Endothelial cell of umbilical vein (primary cell): ENCODE data around the gene ASF1A. TPM values are rescaled to one million over a fixed set of nuclear protein-coding genes. Genes with fewer than 3 reads are reported as not detected.

ENCODE experiments used
- BruUV-seq: library from RNA; stranded (reverse); fragments of 400-500 nt; replicated peaks from 2 replicates; lab custom pipeline; 2021; lab: Mats Ljungman, UMichigan
- CTCF ChIA-PET: fragments of 300-600, 350-600 bp; sonication (Branson Sonifier 250); formaldehyde crosslinking; loops from one replicate; lab custom pipeline; 2021; ENCODE audit warnings: antibody characterized with exemption, inconsistent platforms; lab: Charles Lee
- POLR2A ChIA-PET: fragments of 300-600, 350-600 bp; sonication (Branson Sonifier 250); formaldehyde crosslinking; loops from one replicate; lab custom pipeline; 2021; ENCODE audit warnings: antibody characterized with exemption, inconsistent platforms; lab: Charles Lee
- DNase-seq: peaks from one replicate; pipeline ENCODE4 v3.0.0-alpha.2; 2011; ENCODE audit warnings: low read depth, low spot score
- FAIRE-seq: peaks from 2 replicates; lab custom pipeline; 2011; peaks lifted over from hg19 to GRCh38; lab: Jason Lieb, UNC
- H2AFZ ChIP-seq: 2 replicates; pipeline ENCODE4 v1.6.0; 2012; ENCODE audit warnings: low read depth, low read length, control low read depth, inconsistent platforms
- H3K27ac ChIP-seq: 2 replicates; pipeline ENCODE4 v1.5.1; 2011; ENCODE audit warnings: low read depth, mild to moderate bottlenecking, control low read depth, low read length, moderate library complexity; ENCODE audit not compliant: insufficient read depth
- H3K27me3 ChIP-seq, 2 experiments: 2 replicates each; pipeline versions ENCODE4 v1.6.0 to v1.6.1; 2011; ENCODE audit warnings: low read length in 2 of 2, mixed read lengths in 1 of 2; ENCODE audit not compliant: control insufficient read depth in 2 of 2, insufficient read depth in 2 of 2
- H3K36me3 ChIP-seq, 2 experiments: 2 replicates in 1 of 2; 3 replicates in 1 of 2; pipeline ENCODE4 v1.5.1; 2011; ENCODE audit warnings: low read length in 2 of 2, mild to moderate bottlenecking in 1 of 2, moderate library complexity in 1 of 2; ENCODE audit not compliant: control insufficient read depth in 2 of 2, insufficient read depth in 2 of 2; ENCODE audit errors: extremely low read depth in 1 of 2
- H3K4me1 ChIP-seq: 3 replicates; pipeline ENCODE4 v1.5.1; 2011; ENCODE audit warnings: mild to moderate bottlenecking, low read length; ENCODE audit not compliant: control insufficient read depth, insufficient read depth; ENCODE audit errors: extremely low read depth
- H3K4me2 ChIP-seq: 2 replicates; pipeline ENCODE4 v1.6.1; 2011; ENCODE audit warnings: low read length, control low read depth, mixed read lengths; ENCODE audit not compliant: insufficient read depth
- H3K4me3 ChIP-seq, 3 experiments: fragments of 200-600 bp in 1 of 3; sonication (generic), shearing (Covaris generic) in 1 of 3; replicated peaks in 1 of 3; 2 replicates each; pipeline ENCODE4 v1.5.1; 2011 to 2016; ENCODE audit warnings: control low read depth in 3 of 3, low read length in 3 of 3, mild to moderate bottlenecking in 2 of 3, inconsistent platforms in 1 of 3, low read depth in 1 of 3, moderate library complexity in 1 of 3; ENCODE audit not compliant: insufficient read depth in 1 of 3
- H3K79me2 ChIP-seq: 2 replicates; pipeline ENCODE4 v1.6.0; 2012; ENCODE audit warnings: low read length, inconsistent platforms; ENCODE audit not compliant: control insufficient read depth, insufficient read depth
- H3K9ac ChIP-seq: replicated peaks from 2 replicates; pipeline ENCODE3; 2011; ENCODE audit warnings: low read length, control low read depth; ENCODE audit not compliant: insufficient read depth; ENCODE audit errors: extremely low read depth
- H3K9me1 ChIP-seq: replicated peaks from 3 replicates; pipeline ENCODE4 v1.6.0; 2011; ENCODE audit warnings: mild to moderate bottlenecking, low read length; ENCODE audit not compliant: control insufficient read depth, insufficient read depth; ENCODE audit errors: extremely low read depth
- H3K9me3 ChIP-seq: replicated peaks from 2 replicates; pipeline ENCODE4 v1.5.1; 2012; ENCODE audit warnings: low read length, inconsistent platforms; ENCODE audit not compliant: control insufficient read depth, insufficient read depth
- H4K20me1 ChIP-seq: replicated peaks from 2 replicates; pipeline ENCODE3; 2011; ENCODE audit warnings: mild to moderate bottlenecking, low read length; ENCODE audit not compliant: control insufficient read depth, insufficient read depth; ENCODE audit errors: extremely low read depth
- CTCF ChIP-seq, 2 donors: IDR thresholded peaks; 1 replicate in 1 of 2; 2 replicates in 1 of 2; pipeline ENCODE4 v1.5.1; 2011; ENCODE audit warnings: low read length in 2 of 2, mild to moderate bottlenecking in 2 of 2, moderate library complexity in 2 of 2, control low read depth in 1 of 2, inconsistent platforms in 1 of 2, low read depth in 1 of 2; ENCODE audit not compliant: insufficient read depth in 1 of 2; ENCODE audit errors: extremely low read depth in 1 of 2
- EZH2 ChIP-seq: IDR thresholded peaks from 2 replicates; pipeline ENCODE4 v1.6.1; 2012; ENCODE audit warnings: borderline replicate concordance, low read depth, mild to moderate bottlenecking, moderate library complexity, low read length, inconsistent platforms; ENCODE audit not compliant: severe bottlenecking
- FOS ChIP-seq: IDR thresholded peaks from 2 replicates; pipeline ENCODE4 v1.6.1; 2011; ENCODE audit warnings: mild to moderate bottlenecking, low read length, moderate library complexity, borderline replicate concordance; ENCODE audit not compliant: insufficient read depth
- GATA2 ChIP-seq: IDR thresholded peaks from 2 replicates; pipeline ENCODE4 v1.7.0; 2011; ENCODE audit warnings: low read depth, mild to moderate bottlenecking, moderate library complexity, mixed read lengths, low read length; ENCODE audit not compliant: insufficient read length, insufficient read depth
- JUN ChIP-seq: IDR thresholded peaks from 2 replicates; pipeline ENCODE4 v1.6.1; 2011; ENCODE audit warnings: borderline replicate concordance, low read depth; ENCODE audit not compliant: insufficient read length, insufficient read depth
- MAX ChIP-seq: IDR thresholded peaks from 2 replicates; pipeline ENCODE4 v1.6.1; 2011; ENCODE audit not compliant: insufficient read depth, insufficient read length
- MYC ChIP-seq: IDR thresholded peaks from one replicate; pipeline ENCODE4 v1.6.1; 2011; ENCODE audit warnings: mild to moderate bottlenecking, low read depth, low read length
- POLR2A ChIP-seq: IDR thresholded peaks from 2 replicates; pipeline ENCODE4 v1.6.1; 2012; ENCODE audit warnings: low read depth, mild to moderate bottlenecking, control low read depth, low read length
- POLR2AphosphoS5 ChIP-seq: IDR thresholded peaks from 2 replicates; pipeline ENCODE4 v1.6.1; 2012; ENCODE audit warnings: low read depth, mild to moderate bottlenecking, control low read depth, low read length, moderate library complexity; ENCODE audit not compliant: insufficient read depth
- dilution Hi-C: fragments of 300-500 bp; cut with MboI; formaldehyde crosslinking; loops from one replicate; pipeline ENCODE4 v1.15.0; 2019; ENCODE audit warnings: low sequenced_read_pairs; ENCODE audit not compliant: extremely low pct_ligation_motif_present
- intact Hi-C: fragments of 100-400 bp; cut with micrococcal nuclease; formaldehyde crosslinking; loops from one replicate; pipeline ENCODE4 v1.10.0; 2022
- polyA plus RNA-seq, 4 experiments: library from polyadenylated mRNA; depleted of rRNA in 3 of 4; stranded (reverse) in 3 of 4; unstranded in 1 of 4; fragments of >200 nt; gene quantifications; 2 replicates each; pipeline versions ENCODE4 v1.2.1 to v1.2.3, GENCODE V29; 2011 to 2012; ENCODE audit warnings: missing spikeins in 1 of 4
- total RNA-seq: library from RNA; stranded (reverse); gene quantifications from 2 replicates; pipeline ENCODE4 v1.2.3, GENCODE V29; 2021

Gene ASF1A
- total and polyA plus RNA-seq, 2 donors (not counting 3 experiments of a cell fraction or from before 2014, with no cell fraction given), result 17.6 to 38.4 TPM

GRCh38 chr6:118877806-118878205 is 16.1 kb upstream of the ASF1A start:
- Histone ChIP-seq H3K36me3 (no peaks in the 10 kb centered on the region), H3K79me2 (peaks cover 10% of the 10 kb centered on the region), H4K20me1 (no peaks in the 10 kb centered on the region), H3K9me1 (no peaks in the 10 kb centered on the region), H3K9ac (no peak overlapping the region), H3K4me2 (no peak overlapping the region), H3K27me3 (no peaks in the 10 kb centered on the region), H3K9me3 (no peaks in the 10 kb centered on the region), H2AFZ (no peak overlapping the region), H3K4me1 (no peaks in the 10 kb centered on the region), H3K27ac (no peak overlapping the region), H3K4me3 (no peak overlapping the region)
- no TSS peak for BruUV-seq
- ChIA-PET CTCF (no interaction called here), POLR2A (no interaction called here)
- DNase-seq (no peak), FAIRE-seq (no peak)
- no peak for TF ChIP-seq FOS
- no peak for TF ChIP-seq EZH2
- no peak for TF ChIP-seq POLR2A
- TF ChIP-seq POLR2AphosphoS5, result no peak
- TF ChIP-seq MYC, result no peak
- no peak for TF ChIP-seq JUN
- TF ChIP-seq MAX, result no peak
- TF ChIP-seq GATA2, result no peak
- TF ChIP-seq CTCF (IDR thresholded peaks at IDR 0.05; ENCODE audit: extremely low read depth in 1 of 2, insufficient read depth in 1 of 2, low read depth in 1 of 2, low read length in 2 of 2), result no peak
- intact Hi-C loops (no loop called here), dilution Hi-C loops (no loop called here)
